Measurements from ENCODE around the gene ADSS1.

Gene ADSS1

DNA sequence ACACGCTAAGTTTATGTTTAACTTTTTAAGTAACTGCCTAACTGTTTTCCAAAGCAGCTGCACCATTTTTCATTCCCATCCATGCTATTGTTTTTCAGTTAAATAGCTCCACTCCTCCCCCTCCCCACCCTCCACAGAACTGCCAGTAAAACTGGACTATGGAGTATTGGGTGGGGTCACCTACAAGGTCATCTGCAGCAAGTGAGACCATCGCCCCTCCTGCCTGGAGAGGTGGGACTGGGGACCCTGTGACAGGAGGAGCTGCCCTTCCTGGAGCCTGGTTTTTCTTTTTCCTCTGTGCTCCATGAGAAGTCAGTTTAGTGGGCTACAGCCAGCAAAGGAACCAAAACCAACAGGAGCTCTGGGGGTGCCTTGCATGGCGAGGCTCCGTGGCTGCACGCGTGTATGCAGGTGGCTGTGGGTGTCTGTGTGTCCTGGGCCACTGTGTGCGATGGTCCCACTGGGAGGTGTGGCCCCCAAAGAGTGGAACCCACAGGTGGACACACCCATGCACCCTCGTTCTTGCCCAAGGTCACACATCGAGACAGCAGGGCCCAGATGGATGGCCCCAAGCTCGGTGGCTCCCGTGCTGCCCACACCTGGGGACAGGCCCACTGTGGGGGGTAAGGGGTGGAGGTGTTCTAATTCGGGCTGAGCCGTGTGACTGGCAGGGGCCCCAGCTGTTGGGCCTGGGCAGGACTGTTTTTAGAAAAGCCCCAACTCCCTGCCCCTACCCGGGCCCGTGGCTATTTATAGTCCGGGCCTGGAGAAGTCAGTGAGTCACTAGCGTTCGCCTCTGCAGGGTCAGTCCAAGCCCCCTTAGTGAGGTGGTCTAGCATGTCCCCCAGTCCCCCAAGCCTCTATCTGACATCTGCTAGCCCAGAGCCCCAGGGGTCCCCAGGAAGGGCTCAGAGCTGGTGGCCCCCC, 2.3 kb upstream of the ADSS1 start:
- Mint-ChIP-seq H3K4me1 (peaks cover 15% of the 10 kb centered on the region), H3K27ac (no peak overlapping the region), H3K4me3 (no peak overlapping the region), H3K36me3 (ENCODE audit: low read depth) (peaks cover 13% of the 10 kb centered on the region), H3K27me3 (ENCODE audit: low read depth, poor library complexity) (peaks cover 2% of the 10 kb centered on the region), H3K9me3 (no peaks in the 10 kb centered on the region)
- no peak for DNase-seq
- TF ChIP-seq, protein P1, sequence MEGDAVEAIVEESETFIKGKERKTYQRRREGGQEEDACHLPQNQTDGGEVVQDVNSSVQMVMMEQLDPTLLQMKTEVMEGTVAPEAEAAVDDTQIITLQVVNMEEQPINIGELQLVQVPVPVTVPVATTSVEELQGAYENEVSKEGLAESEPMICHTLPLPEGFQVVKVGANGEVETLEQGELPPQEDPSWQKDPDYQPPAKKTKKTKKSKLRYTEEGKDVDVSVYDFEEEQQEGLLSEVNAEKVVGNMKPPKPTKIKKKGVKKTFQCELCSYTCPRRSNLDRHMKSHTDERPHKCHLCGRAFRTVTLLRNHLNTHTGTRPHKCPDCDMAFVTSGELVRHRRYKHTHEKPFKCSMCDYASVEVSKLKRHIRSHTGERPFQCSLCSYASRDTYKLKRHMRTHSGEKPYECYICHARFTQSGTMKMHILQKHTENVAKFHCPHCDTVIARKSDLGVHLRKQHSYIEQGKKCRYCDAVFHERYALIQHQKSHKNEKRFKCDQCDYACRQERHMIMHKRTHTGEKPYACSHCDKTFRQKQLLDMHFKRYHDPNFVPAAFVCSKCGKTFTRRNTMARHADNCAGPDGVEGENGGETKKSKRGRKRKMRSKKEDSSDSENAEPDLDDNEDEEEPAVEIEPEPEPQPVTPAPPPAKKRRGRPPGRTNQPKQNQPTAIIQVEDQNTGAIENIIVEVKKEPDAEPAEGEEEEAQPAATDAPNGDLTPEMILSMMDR (IDR thresholded peaks at IDR 0.05), result no peak

GRCh38 chr14:104722938-104723650, 935 bp upstream of the ADSS1 start:
- H3K9me3 Mint-ChIP-seq, result no peaks in the 10 kb centered on the region
- H3K4me3 Mint-ChIP-seq, result no peak overlapping the region
- DNase-seq, result no peak
- H3K36me3 Mint-ChIP-seq (ENCODE audit: low read depth), result peaks cover 5% of the 10 kb centered on the region
- H3K27ac Mint-ChIP-seq, result no peak overlapping the region
- TF ChIP-seq, protein P1 (IDR thresholded peaks at IDR 0.05), result no peak
- peaks cover 13% of the 10 kb centered on the region for H3K27me3 Mint-ChIP-seq (ENCODE audit: low read depth, poor library complexity)
- H3K4me1 Mint-ChIP-seq, result peaks cover 19% of the 10 kb centered on the region

- TF ChIP-seq, protein P1 (IDR thresholded peaks at IDR 0.05), result no peak
- Mint-ChIP-seq H3K27ac (no peak overlapping the region), H3K9me3 (no peaks in the 10 kb centered on the region), H3K36me3 (ENCODE audit: low read depth) (peaks cover 5% of the 10 kb centered on the region), H3K27me3 (ENCODE audit: low read depth, poor library complexity) (peaks cover 23% of the 10 kb centered on the region), H3K4me3 (peak overlapping the region; percentile 84), H3K4me1 (peaks cover 17% of the 10 kb centered on the region)
- no peak for DNase-seq
Observed at GRCh38 chr14:104724407-104724980, 465 bp downstream of the ADSS1 start.

GRCh38 chr14:104724981-104725771, 1.1 kb downstream of the ADSS1 start:
- H3K27ac Mint-ChIP-seq, result no peak overlapping the region
- DNase-seq, result peak; percentile 63
- TF ChIP-seq, protein P1 (IDR thresholded peaks at IDR 0.05), result peak; percentile 41
- peaks cover 23% of the 10 kb centered on the region for H3K27me3 Mint-ChIP-seq (ENCODE audit: low read depth, poor library complexity)
- H3K4me1 Mint-ChIP-seq, result peaks cover 17% of the 10 kb centered on the region
- H3K4me3 Mint-ChIP-seq, result peak overlapping the region; percentile 84
- no peaks in the 10 kb centered on the region for H3K9me3 Mint-ChIP-seq
- no peaks in the 10 kb centered on the region for H3K36me3 Mint-ChIP-seq (ENCODE audit: low read depth)

DNA sequence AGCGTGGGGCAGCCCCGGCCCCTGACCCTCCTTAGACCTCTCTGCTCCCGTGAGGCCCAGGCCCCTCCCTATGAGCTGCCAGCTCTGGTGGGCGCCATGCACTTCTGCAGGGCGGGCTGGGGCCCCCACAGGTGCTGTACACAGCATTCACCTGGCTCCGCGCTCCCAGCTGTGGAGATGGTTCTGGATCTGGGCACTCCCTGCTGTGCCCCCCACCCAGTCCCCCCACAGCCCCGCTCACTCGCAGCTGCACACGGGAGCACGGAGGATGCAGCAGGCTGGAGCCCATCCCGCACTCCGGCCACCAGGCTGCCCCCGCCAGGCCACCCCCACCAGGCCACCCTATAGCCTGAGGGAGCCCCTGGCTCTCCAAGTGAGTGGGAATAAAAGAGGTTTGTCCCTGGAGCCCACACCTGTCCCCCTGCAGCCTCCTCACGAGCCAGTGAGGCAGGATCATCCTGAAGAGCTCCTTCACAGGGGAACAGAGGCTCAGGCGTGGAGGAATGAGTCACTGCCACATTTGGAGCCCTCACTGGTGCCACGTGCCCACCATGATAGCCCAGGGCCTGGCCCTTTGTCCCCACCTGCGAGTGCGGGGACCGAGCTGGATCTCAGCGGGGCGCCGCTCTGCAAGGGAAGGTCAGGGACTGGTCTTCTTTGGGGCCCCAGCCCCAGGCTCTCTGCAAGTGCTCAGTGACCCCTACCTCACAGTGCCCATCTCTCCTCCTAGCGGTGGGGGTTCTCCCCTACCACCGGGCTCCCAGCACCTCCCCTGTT, 1.9 kb downstream of the ADSS1 start:
- Mint-ChIP-seq H3K9me3 (no peaks in the 10 kb centered on the region), H3K27ac (no peak overlapping the region), H3K4me1 (peaks cover 17% of the 10 kb centered on the region), H3K4me3 (peak overlapping the region; percentile 84), H3K36me3 (ENCODE audit: low read depth) (no peaks in the 10 kb centered on the region), H3K27me3 (ENCODE audit: low read depth, poor library complexity) (peaks cover 23% of the 10 kb centered on the region)
- DNase-seq, result no peak
- TF ChIP-seq, protein P1 (IDR thresholded peaks at IDR 0.05), result no peak

Data from nephron progenitor cell (in vitro differentiated cells).